Activated CD4-positive, alpha-beta T cell treated with anti-CD3 and anti-CD28 coated beads, Interleukin-2, amount 10 ng/mL, durations not matched to agents 24 days and 14 days (primary cell): Measurements from ENCODE around the gene USP48. TPM values are rescaled to one million over a fixed set of nuclear protein-coding genes. Genes with fewer than 3 reads are reported as not detected.
A peak's percentile ranks its signal among the peaks of the same experiment; 100 is the strongest.

ENCODE experiments used
- DNase-seq: peaks from one replicate; pipeline ENCODE4 v3.0.0; 2022
- H3K27ac Mint-ChIP-seq: one replicate; pipeline ENCODE4 v1.8.0; 2022; ENCODE audit warnings: mild to moderate bottlenecking, mixed read lengths
- H3K27me3 Mint-ChIP-seq: one replicate; pipeline ENCODE4 v1.8.0; 2022; ENCODE audit warnings: mixed read lengths
- H3K36me3 Mint-ChIP-seq: one replicate; pipeline ENCODE4 v1.8.0; 2022; ENCODE audit warnings: low read depth, mild to moderate bottlenecking, mixed read lengths
- H3K4me1 Mint-ChIP-seq: one replicate; pipeline ENCODE4 v1.8.0; 2021; ENCODE audit warnings: mixed read lengths
- H3K4me3 Mint-ChIP-seq: one replicate; pipeline ENCODE4 v1.8.0; 2022; ENCODE audit warnings: mild to moderate bottlenecking, moderate library complexity, mixed read lengths
- H3K9me3 Mint-ChIP-seq: one replicate; pipeline ENCODE4 v1.8.0; 2021; ENCODE audit warnings: mixed read lengths
- intact Hi-C: fragments of 100-400 bp; cut with micrococcal nuclease; formaldehyde crosslinking; loops from one replicate; pipeline ENCODE4 v1.15.1; 2023
- total RNA-seq: library from RNA; stranded (reverse); gene quantifications from 2 replicates; pipeline ENCODE4 v1.2.3, GENCODE V29; 2022

Gene USP48
- total RNA-seq, 1 donor from 2014 or later: 92.7 TPM

DNA sequence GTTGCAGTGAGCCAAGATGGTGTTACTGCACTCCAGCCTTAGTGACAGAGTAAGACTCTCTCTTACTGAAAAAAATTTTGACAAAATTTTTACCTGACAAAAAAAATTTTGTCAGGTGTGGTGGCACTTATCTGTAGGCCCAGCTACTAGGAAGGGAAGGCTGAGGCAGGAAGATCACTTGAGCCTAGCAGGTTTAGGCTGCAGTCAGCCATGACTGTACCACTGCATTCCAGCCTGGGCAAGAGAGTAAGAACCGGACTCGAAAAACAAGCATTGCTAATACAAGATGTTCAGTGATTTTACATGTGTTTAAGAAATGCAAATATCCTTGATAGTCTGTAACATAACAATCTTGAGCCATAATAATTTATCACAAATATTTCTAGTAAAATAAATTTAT lies 46.9 kb downstream of the USP48 start:
- intact Hi-C loops: no loop called here
- no peaks in the 10 kb centered on the region for H3K27me3 Mint-ChIP-seq
- H3K4me3 Mint-ChIP-seq: no peak overlapping the region
- H3K4me1 Mint-ChIP-seq: peaks cover 11% of the 10 kb centered on the region
- no peaks in the 10 kb centered on the region for H3K9me3 Mint-ChIP-seq
- DNase-seq: no peak
- peaks cover 48% of the 10 kb centered on the region for H3K36me3 Mint-ChIP-seq
- H3K27ac Mint-ChIP-seq: no peak overlapping the region

DNA sequence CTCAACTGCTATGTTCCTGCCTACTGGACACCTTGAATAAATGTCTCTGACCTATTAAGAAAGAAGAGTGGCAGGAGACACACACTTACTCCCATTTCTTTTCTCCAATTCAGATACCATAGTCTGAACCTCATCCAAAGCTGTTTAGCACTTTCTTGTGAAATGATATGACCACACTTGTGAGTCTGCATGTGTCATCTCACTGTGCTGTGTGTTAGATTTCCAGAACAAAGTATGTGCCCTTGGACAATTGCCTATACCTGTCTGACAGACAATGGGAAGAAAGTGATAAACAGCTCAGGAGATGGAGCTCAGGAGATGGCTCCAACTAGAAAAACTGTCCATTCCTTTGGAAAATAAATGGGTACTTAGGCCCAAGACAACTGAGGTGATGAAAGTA lies 48.4 kb downstream of the USP48 start:
- no peak overlapping the region for H3K27ac Mint-ChIP-seq
- H3K36me3 Mint-ChIP-seq: peaks cover 37% of the 10 kb centered on the region
- no peak overlapping the region for H3K4me3 Mint-ChIP-seq
- H3K4me1 Mint-ChIP-seq: no peaks in the 10 kb centered on the region
- intact Hi-C loops: no loop called here
- no peak for DNase-seq
- H3K27me3 Mint-ChIP-seq: no peaks in the 10 kb centered on the region
- no peaks in the 10 kb centered on the region for H3K9me3 Mint-ChIP-seq

DNA sequence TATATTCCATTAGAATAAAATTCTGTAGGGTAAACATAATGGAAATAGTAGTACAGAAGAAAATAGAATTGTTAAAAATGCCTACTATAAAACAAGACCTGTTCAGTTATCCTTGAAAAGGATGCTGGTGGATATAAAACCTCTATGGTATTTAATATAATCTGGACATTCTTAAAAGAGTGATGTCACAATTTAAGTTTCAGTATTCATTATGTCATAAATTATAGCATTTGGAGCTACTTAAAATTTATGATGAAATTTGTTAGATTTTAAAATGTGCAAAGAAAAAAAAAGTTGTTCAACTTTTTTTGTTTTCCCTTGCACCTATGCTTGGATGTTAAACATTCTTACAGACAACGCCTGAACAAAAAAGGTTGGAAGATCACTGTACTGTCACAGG lies 50.3 kb downstream of the USP48 start:
- Mint-ChIP-seq H3K4me1 (no peaks in the 10 kb centered on the region), H3K9me3 (no peaks in the 10 kb centered on the region), H3K4me3 (no peak overlapping the region), H3K27me3 (no peaks in the 10 kb centered on the region), H3K36me3 (peaks cover 41% of the 10 kb centered on the region), H3K27ac (no peak overlapping the region)
- DNase-seq: no peak
- intact Hi-C loops: no loop called here

DNA sequence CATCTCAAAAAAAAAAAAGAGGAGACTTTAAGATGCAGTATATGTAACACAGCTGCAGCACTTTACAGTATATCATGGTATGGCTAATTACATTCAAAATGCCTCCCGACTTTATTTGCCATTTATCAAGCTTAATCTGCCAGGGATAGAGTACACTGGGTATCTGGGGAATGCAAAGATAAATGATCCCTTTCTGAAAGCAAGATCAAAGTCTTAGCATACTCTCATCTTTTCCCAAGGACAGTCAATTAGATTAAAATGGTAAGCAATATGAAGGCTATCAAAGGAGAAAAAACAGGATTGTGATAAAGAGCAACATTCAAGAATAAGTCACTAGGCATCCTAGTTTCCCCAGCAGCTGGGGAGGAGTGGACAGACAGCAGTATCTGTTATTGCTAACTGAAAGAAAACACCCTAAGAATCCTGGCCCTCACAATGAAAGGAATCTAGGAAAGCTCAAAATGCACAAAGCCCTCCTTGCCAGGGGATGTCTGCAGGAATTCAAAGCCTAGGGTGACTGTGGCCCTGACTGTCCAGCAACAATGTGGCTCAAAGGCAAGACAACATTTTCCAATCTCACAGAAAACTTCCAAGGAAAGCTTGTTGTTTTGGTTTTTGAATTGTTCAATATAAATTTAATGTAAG lies 57.1 kb downstream of the USP48 start:
- no peak for DNase-seq
- Mint-ChIP-seq H3K4me3 (no peak overlapping the region), H3K27ac (no peak overlapping the region), H3K4me1 (peaks cover 1% of the 10 kb centered on the region), H3K36me3 (peaks cover 56% of the 10 kb centered on the region), H3K27me3 (no peaks in the 10 kb centered on the region), H3K9me3 (no peaks in the 10 kb centered on the region)
- intact Hi-C loops: no loop called here

DNA sequence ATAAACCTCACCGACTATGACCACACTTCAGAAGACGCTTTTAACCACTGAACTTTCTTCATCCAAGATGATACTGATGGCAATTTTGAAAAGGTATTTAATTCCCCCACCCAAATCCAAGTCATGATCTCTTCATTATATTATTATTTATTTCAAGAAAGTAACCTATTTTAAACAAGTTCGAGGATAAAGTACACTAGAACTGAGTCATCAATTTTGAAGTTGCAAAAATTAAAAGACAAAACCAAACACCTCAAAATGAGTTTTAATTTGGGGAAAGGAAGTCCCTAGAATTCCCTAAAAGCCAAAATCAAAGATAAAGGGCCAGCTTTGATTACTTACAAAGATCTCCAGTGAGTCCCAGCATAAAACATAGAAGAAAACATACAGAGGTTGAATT lies 58.4 kb downstream of the USP48 start:
- intact Hi-C loops: no loop called here
- Mint-ChIP-seq H3K4me3 (no peak overlapping the region), H3K9me3 (no peaks in the 10 kb centered on the region), H3K36me3 (peaks cover 59% of the 10 kb centered on the region), H3K4me1 (peaks cover 1% of the 10 kb centered on the region), H3K27me3 (no peaks in the 10 kb centered on the region), H3K27ac (no peak overlapping the region)
- DNase-seq: no peak

DNA sequence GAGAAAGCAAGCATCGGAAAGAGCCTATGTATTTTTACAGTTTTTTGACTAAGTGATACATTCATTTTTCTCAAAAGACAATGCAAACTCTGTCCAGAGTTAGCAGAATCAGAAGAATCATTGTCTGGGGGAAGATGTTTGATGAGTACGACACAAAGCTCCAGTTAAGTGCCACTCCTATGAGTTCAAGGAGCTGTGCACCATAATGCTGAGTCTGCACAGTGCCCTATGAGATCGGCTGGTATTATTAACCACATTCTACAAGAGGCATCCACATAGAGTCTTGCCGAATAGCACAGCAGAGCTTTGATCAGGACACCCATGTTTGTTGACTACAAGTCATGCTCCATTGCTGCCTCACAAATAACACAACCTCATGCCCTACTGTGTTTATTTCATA lies 58.9 kb downstream of the USP48 start:
- peaks cover 59% of the 10 kb centered on the region for H3K36me3 Mint-ChIP-seq
- H3K27ac Mint-ChIP-seq: no peak overlapping the region

DNA sequence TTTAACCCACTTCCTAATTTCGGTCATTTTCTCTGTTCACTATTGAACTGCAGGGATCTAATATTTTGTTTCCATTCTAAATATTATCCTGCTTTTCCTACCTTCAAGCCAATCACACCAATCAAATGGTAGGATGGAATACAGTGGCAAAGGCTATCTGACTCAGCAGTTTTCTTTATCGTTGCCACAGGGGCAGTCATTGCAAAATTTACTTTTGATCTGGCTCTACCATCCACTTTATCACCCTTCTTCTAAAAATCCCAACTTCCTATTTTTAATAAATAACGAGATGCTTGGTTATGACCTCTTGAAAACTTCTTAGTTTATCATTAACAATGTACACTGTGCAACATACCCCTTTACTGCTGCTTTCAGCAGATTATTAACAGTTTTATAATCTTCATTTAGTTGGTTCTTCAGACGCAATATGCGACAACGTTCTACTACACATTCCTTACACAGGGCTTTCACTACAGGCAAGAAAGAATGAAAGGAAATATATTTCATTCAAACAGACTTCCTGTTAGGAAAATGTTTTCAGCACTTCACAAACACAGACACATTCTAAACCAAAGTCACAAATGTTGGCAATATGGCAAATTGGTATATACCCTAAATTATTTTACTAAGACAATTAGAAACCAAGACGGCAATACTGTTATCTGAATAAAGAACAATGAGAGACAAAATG lies 61.5 kb downstream of the USP48 start:
- intact Hi-C loops: no loop called here
- H3K27me3 Mint-ChIP-seq: no peaks in the 10 kb centered on the region
- DNase-seq: no peak
- H3K36me3 Mint-ChIP-seq: peaks cover 60% of the 10 kb centered on the region
- H3K9me3 Mint-ChIP-seq: no peaks in the 10 kb centered on the region
- H3K27ac Mint-ChIP-seq: no peak overlapping the region
- no peak overlapping the region for H3K4me3 Mint-ChIP-seq
- H3K4me1 Mint-ChIP-seq: peaks cover 1% of the 10 kb centered on the region

More for the DNA sequence above, 58.9 kb downstream of the USP48 start:
- no peak overlapping the region for H3K4me3 Mint-ChIP-seq
- no peaks in the 10 kb centered on the region for H3K27me3 Mint-ChIP-seq
- peaks cover 1% of the 10 kb centered on the region for H3K4me1 Mint-ChIP-seq
- DNase-seq: no peak
- no peaks in the 10 kb centered on the region for H3K9me3 Mint-ChIP-seq
- intact Hi-C loops: no loop called here

DNA sequence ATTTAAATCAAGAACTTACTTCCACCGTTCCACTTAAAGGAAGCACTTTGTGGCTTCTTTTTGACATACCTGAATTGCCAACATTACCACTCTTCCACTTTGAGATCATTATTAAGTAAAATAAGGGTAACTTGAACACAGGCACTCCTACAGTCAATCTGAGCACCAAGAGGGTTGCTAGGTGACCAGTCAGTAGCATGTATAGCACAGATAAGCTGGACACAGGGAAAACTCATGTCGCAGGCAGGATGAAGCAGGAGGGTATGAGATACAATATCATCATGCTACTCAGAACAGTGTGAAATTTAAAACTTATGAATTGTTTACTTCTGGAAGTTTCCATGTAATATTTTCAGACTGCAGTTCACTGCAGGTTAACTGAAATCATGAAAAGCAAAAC lies 66.8 kb downstream of the USP48 start:
- DNase-seq: no peak
- Mint-ChIP-seq H3K4me3 (no peak overlapping the region), H3K9me3 (no peaks in the 10 kb centered on the region), H3K27me3 (no peaks in the 10 kb centered on the region), H3K36me3 (peaks cover 60% of the 10 kb centered on the region), H3K4me1 (peaks cover 4% of the 10 kb centered on the region), H3K27ac (no peak overlapping the region)
- intact Hi-C loops: no loop called here

DNA sequence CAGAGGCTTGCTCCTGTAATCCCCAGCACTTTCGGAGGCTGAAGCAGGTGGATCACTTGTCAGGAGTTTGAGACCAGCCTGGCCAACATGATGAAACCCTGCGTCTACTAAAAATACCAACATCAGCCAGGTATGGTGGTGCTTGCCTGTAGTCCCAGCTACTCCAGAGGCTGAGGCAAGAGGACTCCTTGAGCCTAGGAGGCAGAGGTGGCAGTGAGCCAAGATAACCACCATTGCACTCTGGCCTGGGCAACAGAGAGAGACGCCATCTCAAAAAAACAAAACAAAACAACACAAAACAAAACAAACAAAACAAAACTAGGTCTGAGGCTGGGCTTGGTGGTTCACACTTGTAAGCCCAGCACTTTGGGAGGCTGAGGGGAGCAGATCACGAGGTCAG lies 75.1 kb downstream of the USP48 start:
- Mint-ChIP-seq H3K4me3 (no peak overlapping the region), H3K9me3 (no peaks in the 10 kb centered on the region), H3K27me3 (no peaks in the 10 kb centered on the region), H3K4me1 (peaks cover 16% of the 10 kb centered on the region), H3K27ac (no peak overlapping the region), H3K36me3 (peaks cover 38% of the 10 kb centered on the region)
- intact Hi-C loops: loop anchor here (10.0 kb wide), 1 partner anchor 257 kb away; no protein-coding TSS in a partner anchor
- DNase-seq: no peak

DNA sequence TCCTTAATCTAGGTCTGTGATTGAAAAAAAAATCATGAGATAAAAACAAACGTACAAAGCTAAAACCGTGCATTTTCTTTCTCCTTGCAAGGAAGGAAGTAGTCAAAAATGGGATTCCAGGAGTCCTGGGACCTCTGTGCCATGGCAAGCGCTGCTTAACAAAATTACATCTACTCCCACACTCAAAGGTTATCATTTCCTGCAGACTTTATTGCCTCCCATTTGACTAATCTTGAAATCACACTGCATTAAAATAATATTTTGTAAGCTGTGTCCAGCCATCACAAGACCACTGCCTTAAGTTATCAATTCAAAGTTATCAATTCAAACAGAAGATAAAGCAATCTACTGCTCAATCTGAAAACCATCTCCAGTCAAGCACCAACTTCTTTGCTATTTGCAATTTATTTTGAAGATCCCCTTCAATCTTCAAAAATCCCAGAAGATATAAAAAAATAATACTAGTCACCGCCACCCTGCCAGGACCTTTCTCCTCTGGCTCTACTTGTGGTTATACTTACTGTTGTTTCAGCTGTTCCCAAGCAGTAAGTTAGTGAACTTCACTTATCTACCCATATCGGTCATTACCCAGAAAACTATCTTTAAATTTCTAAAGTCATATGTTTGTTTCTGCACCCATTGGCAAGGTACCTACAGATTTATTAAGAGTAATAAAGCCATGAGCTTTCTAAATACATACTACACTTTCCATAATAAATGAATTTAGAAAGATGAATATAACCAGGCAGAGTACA lies 75.7 kb downstream of the USP48 start:
- peaks cover 16% of the 10 kb centered on the region for H3K4me1 Mint-ChIP-seq
- H3K27me3 Mint-ChIP-seq: no peaks in the 10 kb centered on the region
- peaks cover 39% of the 10 kb centered on the region for H3K36me3 Mint-ChIP-seq
- intact Hi-C loops: loop anchor here (10.0 kb wide), 1 partner anchor 258 kb away; no protein-coding TSS in a partner anchor
- no peaks in the 10 kb centered on the region for H3K9me3 Mint-ChIP-seq
- H3K4me3 Mint-ChIP-seq: no peak overlapping the region
- H3K27ac Mint-ChIP-seq: no peak overlapping the region
- DNase-seq: no peak

DNA sequence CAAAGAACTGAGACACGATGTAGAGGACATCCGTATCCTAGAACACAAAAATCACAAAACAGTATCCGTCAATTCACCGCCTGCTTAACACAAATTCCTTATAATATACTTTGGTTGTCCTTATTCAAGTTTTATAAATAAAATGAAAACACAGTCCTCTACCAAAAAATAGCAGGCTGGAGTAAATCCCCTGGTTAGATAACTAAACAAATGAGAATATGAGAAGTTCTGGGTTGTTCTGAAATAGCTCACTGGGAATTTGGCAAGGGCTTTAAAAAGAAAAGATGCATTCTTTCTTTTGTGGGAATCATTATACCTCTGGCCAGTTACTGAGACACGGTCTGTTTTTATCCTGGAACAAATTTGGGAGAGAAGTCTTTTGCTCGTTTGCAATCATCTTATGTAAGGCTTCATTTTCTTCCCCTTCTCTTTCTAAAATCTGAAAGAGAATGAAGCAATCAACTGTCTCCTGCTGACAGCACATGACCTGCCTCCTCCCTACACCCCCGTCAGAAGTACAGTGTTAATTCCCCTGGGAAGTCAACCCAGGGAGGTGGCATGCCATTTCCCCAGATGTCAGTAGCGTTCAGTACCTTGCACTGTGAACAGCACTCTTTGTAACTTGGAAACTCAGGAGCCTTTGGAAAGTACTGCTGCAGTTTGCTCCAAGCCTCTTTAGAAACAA lies 76.7 kb downstream of the USP48 start:
- intact Hi-C loops: loop anchor here (10.0 kb wide), 1 partner anchor 259 kb away; no protein-coding TSS in a partner anchor
- Mint-ChIP-seq H3K4me3 (no peak overlapping the region), H3K27ac (peak overlapping the region; percentile 34), H3K36me3 (peaks cover 39% of the 10 kb centered on the region), H3K27me3 (no peaks in the 10 kb centered on the region), H3K9me3 (no peaks in the 10 kb centered on the region), H3K4me1 (peaks cover 16% of the 10 kb centered on the region)
- no peak for DNase-seq

DNA sequence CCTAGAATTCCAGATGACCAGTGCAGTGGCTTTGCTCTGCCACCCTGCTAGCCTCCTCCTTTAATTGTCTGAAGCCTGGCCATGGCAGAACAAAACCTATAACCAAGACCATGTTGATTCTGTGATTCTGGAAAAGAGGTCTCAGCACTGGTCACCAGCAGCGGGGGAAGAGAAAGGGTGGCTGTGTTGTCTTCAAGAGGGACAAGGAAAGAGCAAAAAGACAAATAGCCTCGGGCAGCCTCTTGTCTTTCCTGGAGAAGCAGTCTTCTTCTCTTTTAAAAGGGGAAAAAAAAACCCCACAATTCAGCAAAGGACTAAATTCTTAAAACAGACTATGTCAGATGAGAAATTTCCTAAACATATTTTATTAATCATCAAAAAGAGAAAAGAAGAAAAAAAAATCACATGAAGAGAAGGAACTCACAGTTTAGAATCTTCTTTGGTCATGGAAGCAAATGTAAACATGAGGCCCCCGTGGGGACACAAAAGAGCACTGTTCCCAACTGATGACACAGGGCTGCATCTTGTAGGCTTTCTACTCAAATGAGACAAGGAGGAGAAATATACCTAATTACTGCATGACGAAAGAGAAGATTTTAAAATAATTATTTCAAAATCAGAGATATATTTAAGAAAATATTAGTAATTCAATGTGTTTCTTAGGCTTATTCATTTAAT lies 77.5 kb downstream of the USP48 start:
- peaks cover 40% of the 10 kb centered on the region for H3K36me3 Mint-ChIP-seq
- DNase-seq: no peak
- no peak overlapping the region for H3K27ac Mint-ChIP-seq
- intact Hi-C loops: loop anchor here (10.0 kb wide), 1 partner anchor 259 kb away; no protein-coding TSS in a partner anchor
- no peaks in the 10 kb centered on the region for H3K27me3 Mint-ChIP-seq
- no peaks in the 10 kb centered on the region for H3K9me3 Mint-ChIP-seq
- H3K4me1 Mint-ChIP-seq: peaks cover 16% of the 10 kb centered on the region
- H3K4me3 Mint-ChIP-seq: no peak overlapping the region

DNA sequence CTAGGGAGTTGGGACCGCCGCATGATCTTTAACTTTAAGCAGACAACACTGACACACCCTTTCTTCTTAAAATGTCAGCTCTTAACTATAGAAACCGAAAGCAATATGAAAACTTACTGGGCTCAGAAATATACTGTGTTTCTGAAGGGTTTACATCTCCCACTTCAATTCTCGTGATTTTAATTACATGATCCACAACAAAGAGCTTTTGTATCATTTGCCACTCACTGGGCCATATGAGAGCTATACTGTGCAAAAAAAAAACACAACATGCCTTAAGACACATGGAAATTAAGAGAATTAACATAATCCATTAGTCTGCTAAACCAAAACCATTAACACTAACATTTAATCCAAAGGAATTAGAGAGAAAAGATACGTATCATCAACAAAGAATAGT lies 78.8 kb downstream of the USP48 start:
- Mint-ChIP-seq H3K4me1 (peaks cover 17% of the 10 kb centered on the region), H3K9me3 (no peaks in the 10 kb centered on the region), H3K27ac (peak overlapping the region; percentile 36), H3K36me3 (peaks cover 46% of the 10 kb centered on the region), H3K4me3 (no peak overlapping the region), H3K27me3 (no peaks in the 10 kb centered on the region)
- no peak for DNase-seq
- intact Hi-C loops: loop anchor here (5.0 to 10.0 kb wide), 2 partner anchors 78 to 261 kb away; partner anchors contain the start of gene USP48
